ENCODE data around the gene UNC119B.

Gene UNC119B

DNA sequence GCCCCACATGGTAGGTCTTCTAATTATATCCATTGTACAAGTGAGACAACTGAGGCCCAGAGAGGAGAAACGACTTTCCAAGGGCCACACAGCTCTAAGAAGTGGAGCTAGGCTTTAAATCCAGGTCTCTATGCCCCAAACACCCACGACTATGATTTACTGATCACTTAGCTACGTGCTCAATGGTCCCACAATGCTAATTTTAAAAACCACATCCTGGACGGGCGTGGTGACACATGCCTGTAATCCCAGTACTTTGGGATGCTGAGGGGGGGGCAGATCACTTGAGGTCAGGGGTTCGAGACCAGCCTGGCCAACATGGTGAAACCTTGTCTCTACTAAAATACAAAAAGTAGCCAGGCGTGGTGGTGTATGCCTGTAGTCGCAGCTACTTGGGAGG is 31.7 kb upstream of the UNC119B start:
- no peak overlapping the region for H3K4me3 Mint-ChIP-seq
- no peaks in the 10 kb centered on the region for H3K36me3 Mint-ChIP-seq (ENCODE audit: low read depth)
- no peak overlapping the region for H3K27ac Mint-ChIP-seq
- peaks cover 4% of the 10 kb centered on the region for H3K27me3 Mint-ChIP-seq (ENCODE audit: low read depth)
- H3K4me1 Mint-ChIP-seq, result no peaks in the 10 kb centered on the region
- H3K9me3 Mint-ChIP-seq, result no peaks in the 10 kb centered on the region
- no peak for TF ChIP-seq CTCF (IDR thresholded peaks at IDR 0.05; ENCODE audit: unreplicated experiment in 3 of 3)

DNA sequence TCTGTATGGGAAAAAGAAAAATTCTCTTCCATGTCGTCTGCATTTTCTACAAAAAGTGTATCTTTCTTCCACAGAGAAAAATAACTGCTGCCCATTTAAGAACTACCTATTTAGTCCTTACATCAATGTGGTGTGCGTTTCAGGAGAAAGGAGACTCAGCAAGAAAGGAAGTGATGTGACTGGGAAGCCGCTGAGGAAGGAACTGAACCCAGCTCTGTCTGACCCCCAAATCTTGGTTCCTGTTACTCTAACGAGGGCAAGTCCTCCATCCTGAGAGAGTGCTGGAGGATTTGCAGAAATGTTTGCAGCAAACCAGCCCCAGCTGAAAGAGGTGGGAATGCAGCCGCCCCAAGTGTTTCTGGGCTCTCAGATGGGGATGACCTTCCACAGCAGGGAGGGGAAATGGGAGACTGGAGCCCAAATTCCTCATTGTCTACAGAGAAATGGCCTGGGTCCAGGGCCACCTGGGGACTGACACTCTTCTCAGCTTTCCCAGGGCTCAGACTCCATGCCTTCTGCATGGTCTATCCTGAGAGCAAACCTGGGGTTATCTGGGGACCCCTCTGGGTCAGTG is 30.0 kb upstream of the UNC119B start:
- no peaks in the 10 kb centered on the region for H3K4me1 Mint-ChIP-seq
- no peak overlapping the region for H3K27ac Mint-ChIP-seq
- no peaks in the 10 kb centered on the region for H3K9me3 Mint-ChIP-seq
- no peak overlapping the region for H3K4me3 Mint-ChIP-seq
- no peak for TF ChIP-seq CTCF (IDR thresholded peaks at IDR 0.05; ENCODE audit: unreplicated experiment in 3 of 3)
- H3K36me3 Mint-ChIP-seq (ENCODE audit: low read depth), result no peaks in the 10 kb centered on the region
- peaks cover 4% of the 10 kb centered on the region for H3K27me3 Mint-ChIP-seq (ENCODE audit: low read depth)

DNA sequence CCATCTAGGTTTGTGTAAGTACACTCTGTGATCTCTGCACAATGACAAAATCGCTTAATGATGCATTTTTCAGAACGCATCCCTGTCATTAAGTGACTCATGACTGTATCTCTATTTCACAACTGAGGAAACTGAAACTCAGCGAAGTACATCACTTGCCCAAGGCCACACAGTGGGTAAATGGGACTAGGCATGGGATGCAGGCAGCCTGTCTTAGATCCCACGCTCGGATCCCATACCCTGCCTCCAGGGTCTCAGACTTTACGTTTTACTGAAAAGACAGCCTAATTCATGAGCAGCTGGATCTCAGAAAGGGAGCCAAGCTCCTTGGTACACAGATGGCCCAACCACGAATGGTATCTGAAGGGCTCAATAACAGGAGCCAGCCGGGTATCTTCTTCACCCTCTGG is 25.7 kb upstream of the UNC119B start:
- Mint-ChIP-seq H3K27me3 (ENCODE audit: low read depth) (no peaks in the 10 kb centered on the region), H3K36me3 (ENCODE audit: low read depth) (no peaks in the 10 kb centered on the region), H3K4me1 (peaks cover 20% of the 10 kb centered on the region), H3K4me3 (peak overlapping the region; percentile 83 to 96 (median 92)), H3K9me3 (no peaks in the 10 kb centered on the region), H3K27ac (peak overlapping the region; percentile 33 to 98 (median 49))
- no peak for TF ChIP-seq CTCF (IDR thresholded peaks at IDR 0.05; ENCODE audit: unreplicated experiment in 3 of 3)

GRCh38 chr12:120685522-120685921 is 24.7 kb upstream of the UNC119B start:
- peak overlapping the region in 2 of 3 experiments; percentile 70 to 98 for H3K27ac Mint-ChIP-seq
- TF ChIP-seq CTCF (IDR thresholded peaks at IDR 0.05; ENCODE audit: unreplicated experiment in 3 of 3), result no peak
- H3K36me3 Mint-ChIP-seq (ENCODE audit: low read depth), result no peaks in the 10 kb centered on the region
- peaks cover 29% of the 10 kb centered on the region for H3K4me1 Mint-ChIP-seq
- H3K4me3 Mint-ChIP-seq, result peak overlapping the region; percentile 92 to 96 (median 95)
- no peaks in the 10 kb centered on the region for H3K9me3 Mint-ChIP-seq
- no peaks in the 10 kb centered on the region for H3K27me3 Mint-ChIP-seq (ENCODE audit: low read depth)

DNA sequence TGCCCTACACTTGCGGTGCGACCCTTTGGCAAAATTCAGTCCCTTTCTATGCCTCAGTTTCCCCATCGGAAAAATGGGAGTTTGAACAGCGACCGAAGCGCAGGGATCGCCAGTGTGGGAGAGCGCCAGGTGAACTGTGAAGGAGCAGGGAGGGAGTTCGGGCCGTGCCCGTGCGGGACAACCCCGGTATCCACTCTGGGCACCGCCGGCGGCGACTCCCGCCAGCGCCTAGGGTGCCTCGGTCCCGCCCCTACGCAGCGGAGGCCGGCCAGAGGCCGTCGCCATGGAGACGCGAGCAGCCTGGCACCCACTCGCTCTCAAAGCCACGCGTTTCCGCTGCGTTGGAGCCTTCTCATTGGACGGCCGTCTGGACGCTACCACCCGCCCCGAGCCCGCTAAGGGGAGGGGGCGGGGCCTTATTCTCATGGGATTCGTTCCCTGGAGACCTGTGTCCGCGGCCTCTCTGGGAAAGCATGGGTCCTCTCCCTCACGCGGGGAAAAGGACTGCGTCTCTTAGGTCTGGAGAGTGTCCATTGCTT is 24.0 kb upstream of the UNC119B start:
- no peaks in the 10 kb centered on the region for H3K36me3 Mint-ChIP-seq (ENCODE audit: low read depth)
- H3K9me3 Mint-ChIP-seq, result no peaks in the 10 kb centered on the region
- peak overlapping the region; percentile 93 to 98 (median 98) for H3K27ac Mint-ChIP-seq

More for the DNA sequence above, 24.0 kb upstream of the UNC119B start:
- H3K4me3 Mint-ChIP-seq, result peak overlapping the region; percentile 92 to 96 (median 95)
- H3K4me1 Mint-ChIP-seq, result peaks cover 34% of the 10 kb centered on the region
- H3K27me3 Mint-ChIP-seq (ENCODE audit: low read depth), result no peaks in the 10 kb centered on the region
- TF ChIP-seq CTCF (IDR thresholded peaks at IDR 0.05; ENCODE audit: unreplicated experiment in 3 of 3), result no peak
